Activated effector memory CD4-positive, alpha-beta T cell treated with anti-CD3 and anti-CD28 coated beads, Interleukin-2, amount 50 U/mL, for 16 hours (primary cell): Measurements from ENCODE around the gene MYO1B.
"Not testable (repeated sequence)": the region's sequence is repeated elsewhere in the genome, so short reads cannot be mapped to it uniquely, and the experiment has no call there.

Source experiments
- DNase-seq: peaks from one replicate; pipeline ENCODE4 v3.0.0-alpha.2; 2020

The MYO1B gene

GRCh38 chr2:191415858-191416257 is 170.7 kb downstream of the MYO1B start:
- no peak for DNase-seq

- DNase-seq: no peak
These were observed 172.5 kb downstream of the MYO1B start for GRCh38 chr2:191417746-191418145.

- DNase-seq: no peak
These were observed 176.7 kb downstream of the MYO1B start for GRCh38 chr2:191421950-191422349.

- no peak for DNase-seq
These were observed 181.8 kb downstream of the MYO1B start for GRCh38 chr2:191427031-191427430.

- DNase-seq: no peak
These were observed 182.9 kb downstream of the MYO1B start for GRCh38 chr2:191428141-191428540.

GRCh38 chr2:191430476-191430875 is 185.3 kb downstream of the MYO1B start:
- no peak for DNase-seq

- no peak for DNase-seq
These were observed 186.9 kb downstream of the MYO1B start for GRCh38 chr2:191432121-191432520.

- no peak for DNase-seq
These were observed 188.9 kb downstream of the MYO1B start for GRCh38 chr2:191434072-191434471.

- DNase-seq: no peak
These were observed 189.9 kb downstream of the MYO1B start for GRCh38 chr2:191435141-191435540.

GRCh38 chr2:191436368-191437055 is 191.3 kb downstream of the MYO1B start:
- DNase-seq: no peak

GRCh38 chr2:191439481-191439880 is 194.3 kb downstream of the MYO1B start:
- no peak for DNase-seq

- no peak for DNase-seq
These were observed 196.5 kb downstream of the MYO1B start for GRCh38 chr2:191441496-191442214.

GRCh38 chr2:191443446-191443845 is 198.2 kb downstream of the MYO1B start:
- no peak for DNase-seq

- no peak for DNase-seq
These were observed 201.7 kb downstream of the MYO1B start for GRCh38 chr2:191446910-191447309.

- no peak for DNase-seq
These were observed 205.9 kb downstream of the MYO1B start for GRCh38 chr2:191451116-191451515.

GRCh38 chr2:191452065-191452464 is 206.9 kb downstream of the MYO1B start:
- DNase-seq: no peak

GRCh38 chr2:191453761-191454160 is 208.6 kb downstream of the MYO1B start:
- no peak for DNase-seq

- DNase-seq: not testable (repeated sequence)
These were observed 211.3 kb downstream of the MYO1B start for GRCh38 chr2:191456506-191456905.

GRCh38 chr2:191459158-191459557 is 214.0 kb downstream of the MYO1B start:
- no peak for DNase-seq

- DNase-seq: no peak
These were observed 217.2 kb downstream of the MYO1B start for GRCh38 chr2:191462370-191462769.

- no peak for DNase-seq
These were observed 218.6 kb downstream of the MYO1B start for GRCh38 chr2:191463790-191464189.

- DNase-seq: no peak
These were observed 220.7 kb downstream of the MYO1B start for GRCh38 chr2:191465766-191466420.

- DNase-seq: no peak
These were observed 221.9 kb downstream of the MYO1B start for GRCh38 chr2:191467113-191467512.

- DNase-seq: no peak
These were observed 225.1 kb downstream of the MYO1B start for GRCh38 chr2:191470306-191470705.
